A673 (cell line): Measurements from ENCODE around the gene FARP1. TPM values are rescaled to one million over a fixed set of nuclear protein-coding genes. Genes with fewer than 3 reads are reported as not detected.

Source experiments
- BruUV-seq: library from RNA; stranded (reverse); fragments of 400-500 nt; replicated peaks from 2 replicates; lab custom pipeline; 2021; lab: Mats Ljungman, UMichigan
- CTCF ChIA-PET: fragments of 300-600 bp; sonication (Branson Sonifier 250); formaldehyde crosslinking; loops from one replicate; lab custom pipeline; 2022; ENCODE audit warnings: antibody characterized with exemption; lab: Charles Lee
- POLR2A ChIA-PET: fragments of 300-600 bp; sonication (Branson Sonifier 250); formaldehyde crosslinking; loops from one replicate; lab custom pipeline; 2022; ENCODE audit warnings: antibody characterized with exemption; ENCODE audit not compliant: low non-redundant PET; lab: Charles Lee
- DNase-seq: peaks from one replicate; pipeline ENCODE4 v3.0.0-alpha.2; 2015; ENCODE audit warnings: low spot score
- H3K27ac ChIP-seq: fragments of 200-600 bp; sonication (generic); 2 replicates; pipeline ENCODE4 v1.5.1; 2016; ENCODE audit warnings: mixed run types, low read depth, mild to moderate bottlenecking, mixed read lengths, antibody characterized with exemption, low read length; ENCODE audit not compliant: poor library complexity, severe bottlenecking
- H3K27me3 ChIP-seq: fragments of 200-600 bp; sonication (generic); replicated peaks from 2 replicates; pipeline ENCODE4 v1.6.1; 2017; ENCODE audit warnings: mixed run types, low read depth, mild to moderate bottlenecking, mixed read lengths, antibody characterized with exemption, low read length; ENCODE audit not compliant: insufficient read depth, poor library complexity
- H3K36me3 ChIP-seq: fragments of 200-600 bp; sonication (generic); 2 replicates; pipeline ENCODE4 v1.6.1; 2016; ENCODE audit warnings: mixed run types, mild to moderate bottlenecking, mixed read lengths, antibody characterized with exemption, low read length; ENCODE audit not compliant: insufficient read depth, poor library complexity, severe bottlenecking
- H3K4me1 ChIP-seq: fragments of 200-600 bp; sonication (generic); 2 replicates; pipeline ENCODE4 v1.6.1; 2017; ENCODE audit warnings: mixed run types, mild to moderate bottlenecking, mixed read lengths, antibody characterized with exemption, low read length; ENCODE audit not compliant: insufficient read depth, poor library complexity, severe bottlenecking
- H3K4me3 ChIP-seq: fragments of 200-600 bp; sonication (generic); 2 replicates; pipeline ENCODE4 v1.5.1; 2016; ENCODE audit warnings: low read depth, mixed run types, mild to moderate bottlenecking, mixed read lengths, low read length; ENCODE audit not compliant: poor library complexity, severe bottlenecking
- H3K9me3 ChIP-seq: fragments of 200-600 bp; sonication (generic); 2 replicates; pipeline ENCODE4 v1.6.1; 2016; ENCODE audit warnings: mixed run types, low read depth, mild to moderate bottlenecking, mixed read lengths, antibody characterized with exemption, low read length; ENCODE audit not compliant: poor library complexity, severe bottlenecking
- EZH2 ChIP-seq: fragments of 200-600 bp; sonication (generic); IDR thresholded peaks from 2 replicates; pipeline ENCODE4 v1.6.1; 2017; ENCODE audit warnings: borderline replicate concordance, low read depth, mild to moderate bottlenecking, mixed read lengths, antibody characterized with exemption, low read length; ENCODE audit not compliant: poor library complexity, severe bottlenecking
- intact Hi-C: fragments of 100-400 bp; cut with micrococcal nuclease; formaldehyde crosslinking; loops from one replicate; pipeline ENCODE4 v1.10.0; 2022; ENCODE audit not compliant: unreplicated experiment
- total RNA-seq: library from RNA; stranded (reverse); gene quantifications from 2 replicates; pipeline ENCODE4 v1.2.3, GENCODE V29; 2021
- TF ChIP-seq, protein P1 (sequence below): fragments of 300-800, 200-600 bp; sonication (generic); conservative IDR thresholded peaks from 2 replicates; pipeline ENCODE4 v1.5.1; 2017; ENCODE audit warnings: low read depth, mild to moderate bottlenecking, antibody characterized with exemption, low read length, moderate library complexity, mixed read lengths

FARP1 gene
- total RNA-seq, 1 experiment from 2014 or later = 177 TPM

DNA sequence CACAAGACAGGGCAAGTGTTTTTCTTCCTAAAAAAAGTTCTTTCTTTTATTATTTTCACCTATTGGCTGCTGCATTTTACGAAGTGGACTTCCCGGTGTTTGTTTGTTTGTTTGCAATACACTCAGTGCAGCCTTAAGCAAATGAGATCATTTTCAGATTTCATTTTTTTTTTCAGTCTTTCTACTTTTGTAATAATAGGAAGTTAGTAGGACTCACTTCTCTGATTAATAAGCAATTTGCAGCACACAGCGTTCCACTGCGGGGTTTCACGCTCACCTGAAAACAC is 305.7 kb downstream of the FARP1 start:
- Histone ChIP-seq H3K4me1 (peaks cover 8% of the 10 kb centered on the region), H3K4me3 (no peak overlapping the region), H3K27me3 (no peaks in the 10 kb centered on the region), H3K27ac (no peak overlapping the region), H3K36me3 (peaks cover 43% of the 10 kb centered on the region), H3K9me3 (no peaks in the 10 kb centered on the region)
- intact Hi-C loops = loop anchor here (5.0 kb wide), 1 partner anchor 306 kb away; the partner anchor contains the start of gene FARP1
- CTCF ChIA-PET = interaction anchor here (0.6 to 1.2 kb wide), 3 partner anchors 268 to 415 kb away, joined by 3 to 4 read pairs (median 3); no protein-coding TSS in a partner anchor
- DNase-seq = no peak
- TF ChIP-seq EZH2 = no peak
- TF ChIP-seq, protein P1, sequence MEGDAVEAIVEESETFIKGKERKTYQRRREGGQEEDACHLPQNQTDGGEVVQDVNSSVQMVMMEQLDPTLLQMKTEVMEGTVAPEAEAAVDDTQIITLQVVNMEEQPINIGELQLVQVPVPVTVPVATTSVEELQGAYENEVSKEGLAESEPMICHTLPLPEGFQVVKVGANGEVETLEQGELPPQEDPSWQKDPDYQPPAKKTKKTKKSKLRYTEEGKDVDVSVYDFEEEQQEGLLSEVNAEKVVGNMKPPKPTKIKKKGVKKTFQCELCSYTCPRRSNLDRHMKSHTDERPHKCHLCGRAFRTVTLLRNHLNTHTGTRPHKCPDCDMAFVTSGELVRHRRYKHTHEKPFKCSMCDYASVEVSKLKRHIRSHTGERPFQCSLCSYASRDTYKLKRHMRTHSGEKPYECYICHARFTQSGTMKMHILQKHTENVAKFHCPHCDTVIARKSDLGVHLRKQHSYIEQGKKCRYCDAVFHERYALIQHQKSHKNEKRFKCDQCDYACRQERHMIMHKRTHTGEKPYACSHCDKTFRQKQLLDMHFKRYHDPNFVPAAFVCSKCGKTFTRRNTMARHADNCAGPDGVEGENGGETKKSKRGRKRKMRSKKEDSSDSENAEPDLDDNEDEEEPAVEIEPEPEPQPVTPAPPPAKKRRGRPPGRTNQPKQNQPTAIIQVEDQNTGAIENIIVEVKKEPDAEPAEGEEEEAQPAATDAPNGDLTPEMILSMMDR = no peak
- no TSS peak for BruUV-seq
- POLR2A ChIA-PET = interaction anchor here (0.7 kb wide), 1 partner anchor 287 kb away, joined by 3 read pairs; no protein-coding TSS in a partner anchor

DNA sequence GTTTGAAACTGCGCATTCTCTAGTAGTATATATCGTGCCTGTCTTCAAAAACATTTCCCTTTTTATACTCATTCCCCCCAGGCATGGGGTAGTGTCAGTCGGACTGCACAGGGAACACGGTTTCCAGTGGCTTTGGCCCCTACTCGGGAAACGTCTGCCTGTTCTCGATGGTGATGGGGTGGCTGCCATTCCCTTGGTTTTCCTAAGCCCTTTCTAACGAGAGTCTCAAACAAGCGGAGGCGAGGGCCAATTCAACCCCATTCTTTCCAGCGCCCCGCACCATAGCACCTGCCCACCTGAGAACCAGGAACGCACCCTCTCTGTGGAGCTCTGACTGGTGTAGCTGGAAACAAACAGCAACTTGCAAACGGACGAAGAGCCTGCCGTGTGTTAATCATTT is 306.4 kb downstream of the FARP1 start:
- H3K4me1 ChIP-seq = peaks cover 12% of the 10 kb centered on the region
- H3K27me3 ChIP-seq = no peaks in the 10 kb centered on the region
- H3K9me3 ChIP-seq = no peaks in the 10 kb centered on the region
- TSS peak; percentile 35 for BruUV-seq
- TF ChIP-seq EZH2 = no peak
- TF ChIP-seq, protein P1 = no peak
- no peak overlapping the region for H3K4me3 ChIP-seq
- peaks cover 43% of the 10 kb centered on the region for H3K36me3 ChIP-seq
- POLR2A ChIA-PET = no interaction called here
- DNase-seq = no peak
- intact Hi-C loops = loop anchor here (5.0 kb wide), 1 partner anchor 307 kb away; the partner anchor contains the start of gene FARP1
- CTCF ChIA-PET = no interaction called here
- no peak overlapping the region for H3K27ac ChIP-seq

DNA sequence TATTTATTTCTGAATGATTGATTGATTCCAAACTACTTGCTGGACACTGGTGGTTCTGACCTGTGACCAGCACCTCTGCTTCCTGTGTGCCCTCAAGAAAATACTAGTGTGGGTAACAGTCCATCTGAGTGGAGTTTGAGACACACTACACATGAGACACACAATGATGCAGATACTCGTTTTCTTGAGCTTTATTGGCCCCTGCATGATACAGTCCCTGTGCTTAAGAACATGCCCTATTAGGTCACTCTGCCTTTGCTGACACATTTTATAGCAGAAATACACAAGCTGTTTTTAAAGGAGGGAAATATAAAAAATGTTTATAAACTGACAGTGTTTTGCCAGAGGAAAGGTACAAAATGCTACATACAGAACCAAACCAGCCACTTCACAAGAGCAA is 307.1 kb downstream of the FARP1 start:
- BruUV-seq = no TSS peak
- intact Hi-C loops = no loop called here
- Histone ChIP-seq H3K27ac (no peak overlapping the region), H3K4me3 (no peak overlapping the region), H3K36me3 (peaks cover 43% of the 10 kb centered on the region), H3K27me3 (no peaks in the 10 kb centered on the region), H3K4me1 (peaks cover 19% of the 10 kb centered on the region), H3K9me3 (no peaks in the 10 kb centered on the region)
- DNase-seq = no peak
- ChIA-PET CTCF (no interaction called here), POLR2A (no interaction called here)
- TF ChIP-seq, protein P1 = no peak
- no peak for TF ChIP-seq EZH2
